Peyer's patch (tissue), 4 donors: Measurements from ENCODE around the gene PCBP1.

Experiments
- POLR2A ChIP-seq, 2 donors: fragments of 450-650 bp; IDR thresholded peaks; one replicate each; pipeline ENCODE4 v1.5.1; 2017; ENCODE audit warnings: antibody characterized with exemption in 2 of 2, mild to moderate bottlenecking in 2 of 2, moderate library complexity in 2 of 2
- TF ChIP-seq, protein P1 (sequence below), 6 experiments: fragments of 450-650 bp in 4 of 6; fragments of 200-600 bp in 2 of 6; sonication (generic) in 1 of 6; IDR thresholded peaks; one replicate each; pipeline ENCODE4 v1.5.1; 2017 to 2019; ENCODE audit warnings: antibody characterized with exemption in 6 of 6, mild to moderate bottlenecking in 3 of 6, moderate library complexity in 1 of 6

DNA sequence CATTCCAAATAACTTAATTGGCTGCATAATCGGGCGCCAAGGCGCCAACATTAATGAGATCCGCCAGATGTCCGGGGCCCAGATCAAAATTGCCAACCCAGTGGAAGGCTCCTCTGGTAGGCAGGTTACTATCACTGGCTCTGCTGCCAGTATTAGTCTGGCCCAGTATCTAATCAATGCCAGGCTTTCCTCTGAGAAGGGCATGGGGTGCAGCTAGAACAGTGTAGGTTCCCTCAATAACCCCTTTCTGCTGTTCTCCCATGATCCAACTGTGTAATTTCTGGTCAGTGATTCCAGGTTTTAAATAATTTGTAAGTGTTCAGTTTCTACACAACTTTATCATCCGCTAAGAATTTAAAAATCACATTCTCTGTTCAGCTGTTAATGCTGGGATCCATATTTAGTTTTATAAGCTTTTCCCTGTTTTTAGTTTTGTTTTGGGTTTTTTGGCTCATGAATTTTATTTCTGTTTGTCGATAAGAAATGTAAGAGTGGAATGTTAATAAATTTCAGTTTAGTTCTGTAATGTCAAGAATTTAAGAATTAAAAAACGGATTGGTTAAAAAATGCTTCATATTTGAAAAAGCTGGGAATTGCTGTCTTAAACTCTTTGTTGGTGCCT is 1.4 kb downstream of the PCBP1 start:
- TF ChIP-seq, protein P1, sequence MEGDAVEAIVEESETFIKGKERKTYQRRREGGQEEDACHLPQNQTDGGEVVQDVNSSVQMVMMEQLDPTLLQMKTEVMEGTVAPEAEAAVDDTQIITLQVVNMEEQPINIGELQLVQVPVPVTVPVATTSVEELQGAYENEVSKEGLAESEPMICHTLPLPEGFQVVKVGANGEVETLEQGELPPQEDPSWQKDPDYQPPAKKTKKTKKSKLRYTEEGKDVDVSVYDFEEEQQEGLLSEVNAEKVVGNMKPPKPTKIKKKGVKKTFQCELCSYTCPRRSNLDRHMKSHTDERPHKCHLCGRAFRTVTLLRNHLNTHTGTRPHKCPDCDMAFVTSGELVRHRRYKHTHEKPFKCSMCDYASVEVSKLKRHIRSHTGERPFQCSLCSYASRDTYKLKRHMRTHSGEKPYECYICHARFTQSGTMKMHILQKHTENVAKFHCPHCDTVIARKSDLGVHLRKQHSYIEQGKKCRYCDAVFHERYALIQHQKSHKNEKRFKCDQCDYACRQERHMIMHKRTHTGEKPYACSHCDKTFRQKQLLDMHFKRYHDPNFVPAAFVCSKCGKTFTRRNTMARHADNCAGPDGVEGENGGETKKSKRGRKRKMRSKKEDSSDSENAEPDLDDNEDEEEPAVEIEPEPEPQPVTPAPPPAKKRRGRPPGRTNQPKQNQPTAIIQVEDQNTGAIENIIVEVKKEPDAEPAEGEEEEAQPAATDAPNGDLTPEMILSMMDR (IDR thresholded peaks at IDR 0.05), result no peak
- no peak for TF ChIP-seq POLR2A (IDR thresholded peaks at IDR 0.05)
